AML-193 (cell line): ENCODE measurements around the gene SP140.
A peak's percentile ranks its signal among the peaks of the same experiment; 100 is the strongest.
"Not testable (repeated sequence)": the region's sequence is repeated elsewhere in the genome, so short reads cannot be mapped to it uniquely, and the experiment has no call there.

Experiments
- DNase-seq, 2 experiments: peaks; one replicate each; lab custom pipeline; 2025; lab: John Stamatoyannopoulos, UW

SP140 gene

GRCh38 chr2:230225486-230225885 lies at the start of gene SP140:
Gene SP140, plus strand, starts transcription at chr2:230225736. Its CDS starts 109 bp downstream, at chr2:230225845.
- DNase-seq = no peak

- no peak for DNase-seq
These were observed 48.5 kb upstream of the SP140 start for GRCh38 chr2:230176996-230177395.

GRCh38 chr2:230178546-230179485 lies 46.7 kb upstream of the SP140 start:
- no peak for DNase-seq

- no peak for DNase-seq
These were observed 45.6 kb upstream of the SP140 start for GRCh38 chr2:230179907-230180306.

- DNase-seq = no peak
These were observed 44.3 kb upstream of the SP140 start for GRCh38 chr2:230181195-230181594.

- DNase-seq = no peak
These were observed 40.6 kb upstream of the SP140 start for GRCh38 chr2:230184727-230185578.

GRCh38 chr2:230202430-230203109 lies 23.0 kb upstream of the SP140 start:
- no peak for DNase-seq

GRCh38 chr2:230203110-230203676 lies 22.3 kb upstream of the SP140 start:
- no peak for DNase-seq

- DNase-seq = peak; percentile 25 to 48
These were observed 20.5 kb upstream of the SP140 start for GRCh38 chr2:230205034-230205433.

GRCh38 chr2:230205721-230206120 lies 19.8 kb upstream of the SP140 start:
- no peak for DNase-seq

- no peak for DNase-seq
These were observed 17.0 kb upstream of the SP140 start for GRCh38 chr2:230208576-230208975.

GRCh38 chr2:230209422-230210051 lies 16.0 kb upstream of the SP140 start:
- peak; percentile 48 to 55 for DNase-seq

- peak; percentile 10 for DNase-seq
These were observed 9.0 kb upstream of the SP140 start for GRCh38 chr2:230216489-230216888.

- DNase-seq = no peak
These were observed 8.1 kb upstream of the SP140 start for GRCh38 chr2:230217424-230217823.

- DNase-seq = peak; percentile 68 to 70
These were observed 7.1 kb upstream of the SP140 start for GRCh38 chr2:230218421-230218820.

- DNase-seq = peak; percentile 84 to 90
These were observed 5.9 kb upstream of the SP140 start, which contains the start of gene SP110 for GRCh38 chr2:230219419-230220331. Gene SP110, minus strand, starts transcription at chr2:230219984. Its CDS starts 3,057 bp downstream, at chr2:230216927.

GRCh38 chr2:230220347-230220969 lies 5.1 kb upstream of the SP140 start:
- DNase-seq = no peak

- DNase-seq = no peak
These were observed 4.0 kb upstream of the SP140 start for GRCh38 chr2:230221493-230221892.

- not testable (repeated sequence) for DNase-seq
These were observed 2.7 kb upstream of the SP140 start for GRCh38 chr2:230222829-230223228.

- DNase-seq = peak in 1 of 2 experiments; percentile 4
These were observed 1.1 kb upstream of the SP140 start for GRCh38 chr2:230224458-230224857.
